ENCODE measurements around the gene ARHGEF26. TPM values are rescaled to one million over a fixed set of nuclear protein-coding genes. Genes with fewer than 3 reads are reported as not detected.

The ARHGEF26 gene, protein sequence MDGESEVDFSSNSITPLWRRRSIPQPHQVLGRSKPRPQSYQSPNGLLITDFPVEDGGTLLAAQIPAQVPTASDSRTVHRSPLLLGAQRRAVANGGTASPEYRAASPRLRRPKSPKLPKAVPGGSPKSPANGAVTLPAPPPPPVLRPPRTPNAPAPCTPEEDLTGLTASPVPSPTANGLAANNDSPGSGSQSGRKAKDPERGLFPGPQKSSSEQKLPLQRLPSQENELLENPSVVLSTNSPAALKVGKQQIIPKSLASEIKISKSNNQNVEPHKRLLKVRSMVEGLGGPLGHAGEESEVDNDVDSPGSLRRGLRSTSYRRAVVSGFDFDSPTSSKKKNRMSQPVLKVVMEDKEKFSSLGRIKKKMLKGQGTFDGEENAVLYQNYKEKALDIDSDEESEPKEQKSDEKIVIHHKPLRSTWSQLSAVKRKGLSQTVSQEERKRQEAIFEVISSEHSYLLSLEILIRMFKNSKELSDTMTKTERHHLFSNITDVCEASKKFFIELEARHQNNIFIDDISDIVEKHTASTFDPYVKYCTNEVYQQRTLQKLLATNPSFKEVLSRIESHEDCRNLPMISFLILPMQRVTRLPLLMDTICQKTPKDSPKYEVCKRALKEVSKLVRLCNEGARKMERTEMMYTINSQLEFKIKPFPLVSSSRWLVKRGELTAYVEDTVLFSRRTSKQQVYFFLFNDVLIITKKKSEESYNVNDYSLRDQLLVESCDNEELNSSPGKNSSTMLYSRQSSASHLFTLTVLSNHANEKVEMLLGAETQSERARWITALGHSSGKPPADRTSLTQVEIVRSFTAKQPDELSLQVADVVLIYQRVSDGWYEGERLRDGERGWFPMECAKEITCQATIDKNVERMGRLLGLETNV
- total RNA-seq (2022; extraction: Qiagen RNA extraction), result 8.0 to 11.2 TPM (median 9.7 TPM) in 5 replicates

DNA sequence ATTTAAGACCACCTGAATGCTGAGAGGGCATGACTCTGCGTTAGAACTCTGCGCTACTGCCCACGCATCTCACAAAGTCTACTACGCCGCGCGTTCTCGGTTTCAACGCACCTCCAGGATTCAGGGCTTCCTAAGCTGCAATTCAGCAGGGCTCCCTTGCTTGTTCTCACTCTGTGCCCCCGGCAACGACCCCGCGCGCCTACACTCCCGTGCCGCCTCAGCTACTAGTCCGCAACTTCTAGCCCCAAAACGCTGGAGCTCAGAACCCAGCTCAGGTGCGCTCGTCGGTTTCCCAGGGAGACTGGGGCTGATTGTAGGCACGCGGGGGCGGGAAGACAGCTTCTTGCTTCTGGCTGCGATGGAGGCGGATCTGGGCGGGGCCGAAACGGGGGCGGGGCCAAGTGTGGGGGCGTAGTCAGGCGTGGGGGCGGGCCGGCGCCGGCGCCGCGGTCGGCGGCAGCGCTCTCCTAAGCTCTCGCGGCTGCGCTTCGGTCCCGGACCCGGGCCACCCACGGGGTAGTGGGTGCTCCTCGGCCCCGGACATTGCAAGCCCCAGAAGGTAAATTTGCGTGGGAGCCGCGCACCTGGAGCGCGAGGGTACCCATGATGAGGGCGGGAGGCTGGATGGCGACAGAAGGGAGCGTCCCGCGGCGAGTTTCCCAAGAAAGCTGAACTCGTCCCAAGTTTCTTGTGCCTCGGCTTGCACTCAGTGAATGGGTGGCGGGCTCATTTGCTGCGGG lies at the start of gene ARHGEF26:
TSS of gene ARHGEF26 (plus strand) at position 430 of the 740 bp plus-strand sequence. CDS start 603 bp downstream, outside the sequence.

Other genes with a start within 250 kb of the ARHGEF26 start
- gene DHX36, start 203.1 kb downstream of the ARHGEF26 start, total RNA-seq (2022; extraction: Qiagen RNA extraction), result 58.2 to 63.7 TPM (median 59.9 TPM) in 5 replicates

Measured in A549 treated with Hydrocortisone at 1 μM for 4 hours (cell line).